NCI-H2196 treated with DMSO at 0.1 percent for 48 hours (cell line): ENCODE data around the gene CCDC50.

ENCODE experiments used
- DNase-seq: peaks from one replicate; lab custom pipeline; 2025; ENCODE audit not compliant: unreplicated experiment; lab: John Stamatoyannopoulos, UW

The CCDC50 gene, protein sequence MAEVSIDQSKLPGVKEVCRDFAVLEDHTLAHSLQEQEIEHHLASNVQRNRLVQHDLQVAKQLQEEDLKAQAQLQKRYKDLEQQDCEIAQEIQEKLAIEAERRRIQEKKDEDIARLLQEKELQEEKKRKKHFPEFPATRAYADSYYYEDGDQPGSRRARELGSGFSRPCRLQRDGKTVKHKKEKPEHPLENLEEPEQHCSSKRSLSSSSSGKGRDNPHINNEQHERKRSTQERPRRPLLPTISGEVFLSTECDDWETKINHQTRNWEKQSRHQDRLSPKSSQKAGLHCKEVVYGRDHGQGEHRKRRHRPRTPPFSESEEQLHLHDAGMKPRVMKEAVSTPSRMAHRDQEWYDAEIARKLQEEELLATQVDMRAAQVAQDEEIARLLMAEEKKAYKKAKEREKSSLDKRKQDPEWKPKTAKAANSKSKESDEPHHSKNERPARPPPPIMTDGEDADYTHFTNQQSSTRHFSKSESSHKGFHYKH

GRCh38 chr3:191328962-191329653, at the start of gene CCDC50:
CCDC50 (plus strand) TSS chr3:191329394; CDS start chr3:191329675, 281 bp downstream.
- peak; percentile 90 for DNase-seq

GRCh38 chr3:191280111-191280510, 49.1 kb upstream of the CCDC50 start:
- DNase-seq: no peak

- no peak for DNase-seq
Measured at GRCh38 chr3:191280882-191281281, 48.3 kb upstream of the CCDC50 start.

DNA sequence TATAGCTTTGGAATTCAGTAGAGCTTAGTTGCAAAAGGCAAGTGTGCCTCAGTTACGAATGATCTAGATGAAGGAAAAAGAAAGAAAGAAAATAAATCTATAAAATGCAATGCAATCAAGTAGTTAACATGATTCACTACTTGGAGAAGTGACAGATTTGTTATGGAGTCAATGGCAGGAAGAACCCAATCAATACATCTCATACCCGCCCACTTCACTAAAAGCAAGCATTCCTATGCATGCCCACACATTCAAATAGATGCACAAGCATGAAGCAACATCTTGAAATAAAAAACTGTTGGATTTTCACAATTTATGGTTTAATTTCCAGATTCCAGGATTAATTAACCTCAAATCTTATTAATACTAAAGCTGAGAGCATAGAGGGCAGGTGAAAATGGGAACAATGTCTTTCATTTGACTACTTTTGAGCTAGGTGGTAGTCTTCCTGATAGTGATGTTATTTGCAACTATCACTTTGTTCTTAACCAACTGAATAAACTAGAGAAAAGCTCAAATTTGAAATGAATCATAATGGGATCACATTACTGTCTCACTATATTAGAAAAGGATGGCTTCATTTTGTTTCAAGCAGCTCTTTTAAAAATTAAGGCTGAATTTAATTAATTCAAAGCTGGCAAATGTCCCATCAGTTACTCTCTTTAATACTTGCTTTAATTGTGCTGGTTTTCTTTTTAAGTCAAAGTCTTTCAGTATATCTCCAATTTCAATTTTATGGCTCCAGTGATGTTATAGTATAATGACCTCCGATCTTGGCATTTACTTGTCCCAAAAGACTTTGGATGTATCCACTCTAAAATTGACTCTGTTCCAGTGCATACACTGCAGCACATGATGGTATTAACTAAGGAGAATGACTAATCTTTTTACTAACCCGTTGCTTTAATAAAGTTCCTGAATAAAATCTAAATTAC, 46.7 kb upstream of the CCDC50 start:
- no peak for DNase-seq

DNA sequence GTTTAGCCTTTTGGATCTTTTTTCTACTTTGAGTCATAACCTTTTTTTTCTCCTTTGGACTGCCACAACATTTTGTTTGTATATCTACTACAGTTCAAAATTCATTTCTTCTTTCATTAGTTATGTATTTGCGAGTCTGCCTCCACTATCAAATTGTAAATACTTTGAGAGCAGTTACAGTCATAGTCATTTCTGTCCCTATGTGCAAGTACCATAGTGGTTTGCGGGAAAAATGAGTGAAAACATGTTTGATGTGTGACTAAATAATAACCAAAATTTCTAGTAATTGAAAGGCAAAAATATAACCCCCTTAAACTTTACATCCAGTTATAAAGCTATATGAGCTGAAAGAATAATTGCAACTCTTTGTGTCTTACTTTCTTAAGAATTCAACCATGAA, 45.8 kb upstream of the CCDC50 start:
- DNase-seq: no peak

GRCh38 chr3:191290311-191291025, 38.7 kb upstream of the CCDC50 start:
- no peak for DNase-seq

DNA sequence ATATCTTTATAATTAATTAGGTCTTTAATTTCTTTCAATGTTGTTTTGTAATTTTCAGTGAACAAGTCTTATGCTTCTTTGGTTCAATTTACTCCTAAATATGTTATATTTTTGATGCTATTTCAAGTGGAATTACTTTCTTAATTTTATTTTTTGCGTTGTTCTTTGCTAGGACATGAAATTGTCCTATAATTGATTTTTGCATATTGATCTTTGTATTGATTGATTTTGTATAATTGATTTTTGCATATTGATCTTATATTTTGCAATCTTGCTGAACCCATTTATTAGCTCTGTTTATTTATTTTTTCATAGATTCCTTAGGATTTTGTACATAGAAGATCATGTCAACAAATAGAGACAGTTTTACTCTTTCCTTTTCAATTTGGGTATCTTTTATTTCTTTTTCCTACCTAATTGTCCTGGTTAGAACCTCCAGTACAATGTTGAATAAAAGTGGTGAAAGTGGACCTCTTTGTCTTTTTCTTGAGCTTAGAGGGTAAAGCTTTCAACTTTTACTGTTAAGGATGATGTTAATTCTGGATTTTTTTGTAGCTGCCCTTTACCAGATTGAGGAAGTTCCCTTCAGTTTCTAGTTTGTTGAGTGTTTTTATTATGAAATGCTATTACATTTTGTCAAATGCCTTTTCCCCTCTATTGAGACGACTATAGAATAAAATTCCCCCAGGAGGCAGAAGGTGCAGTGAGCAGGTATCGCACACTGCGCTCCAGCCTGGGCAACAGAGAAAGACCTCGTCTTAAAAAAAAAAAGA, 36.8 kb upstream of the CCDC50 start:
- no peak for DNase-seq

DNA sequence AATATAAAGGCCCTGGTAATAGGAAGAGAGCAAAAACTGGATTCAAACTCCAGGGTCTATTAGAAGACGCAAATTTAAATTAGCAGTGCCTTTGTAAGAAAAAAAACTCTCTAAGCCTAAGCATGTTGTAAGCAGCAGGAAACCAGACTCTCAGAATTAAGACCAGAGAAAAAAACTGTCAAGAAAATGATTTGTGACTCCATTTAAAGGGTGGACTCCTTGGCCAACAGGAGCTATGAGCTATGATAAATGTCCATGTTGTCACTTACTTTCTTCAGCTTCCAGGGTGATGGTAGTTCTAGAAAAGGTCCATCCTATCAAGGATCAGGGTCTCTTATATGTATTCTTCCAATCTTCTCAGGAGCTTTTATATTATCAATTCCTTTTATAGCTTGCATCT, 34.9 kb upstream of the CCDC50 start:
- no peak for DNase-seq

GRCh38 chr3:191296041-191296541, 33.1 kb upstream of the CCDC50 start:
- DNase-seq: no peak

DNA sequence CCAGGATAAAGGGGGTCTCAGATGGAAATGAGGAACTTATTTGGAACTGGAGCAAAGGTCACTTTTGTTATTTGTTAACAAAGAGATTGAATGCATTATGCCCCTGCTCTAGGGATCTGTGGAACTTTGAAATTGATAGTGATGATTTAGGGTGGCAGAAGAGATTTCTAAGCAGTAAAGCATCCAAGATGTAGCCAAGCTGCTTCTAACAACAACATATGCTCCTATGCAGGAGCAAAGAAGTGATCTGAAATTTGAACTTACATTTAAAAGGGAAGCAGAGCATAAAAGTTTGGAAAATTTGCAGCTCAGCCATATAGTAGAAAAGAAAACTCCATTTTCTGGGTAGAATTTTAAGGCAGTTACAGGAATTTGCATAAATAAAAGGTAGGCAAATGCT, 30.3 kb upstream of the CCDC50 start:
- DNase-seq: no peak

- DNase-seq: no peak
Measured at GRCh38 chr3:191300422-191300821, 28.8 kb upstream of the CCDC50 start.

DNA sequence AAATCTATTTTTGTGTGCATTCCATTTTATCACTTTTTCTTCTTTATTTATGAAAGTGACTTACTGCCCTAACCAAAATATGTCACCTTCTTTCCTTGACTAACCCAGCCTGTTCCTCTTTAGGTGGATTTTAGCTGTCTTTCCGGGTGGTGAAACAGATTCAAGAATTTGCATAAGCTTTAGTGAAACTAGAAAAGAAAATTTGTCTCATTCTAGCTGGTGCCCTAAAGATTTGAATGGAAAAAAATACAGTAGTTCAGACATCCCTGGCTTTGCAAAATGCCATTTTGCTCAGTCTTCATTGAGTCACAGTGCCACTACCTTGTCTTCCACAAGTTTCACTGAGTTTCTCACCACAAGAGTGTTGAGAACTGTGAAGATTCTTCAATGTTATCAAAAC, 28.2 kb upstream of the CCDC50 start:
- no peak for DNase-seq

- no peak for DNase-seq
Measured at GRCh38 chr3:191301782-191302411, 27.3 kb upstream of the CCDC50 start.

GRCh38 chr3:191302451-191302850, 26.7 kb upstream of the CCDC50 start:
- DNase-seq: no peak

- no peak for DNase-seq
Measured at GRCh38 chr3:191303596-191303995, 25.6 kb upstream of the CCDC50 start.

DNA sequence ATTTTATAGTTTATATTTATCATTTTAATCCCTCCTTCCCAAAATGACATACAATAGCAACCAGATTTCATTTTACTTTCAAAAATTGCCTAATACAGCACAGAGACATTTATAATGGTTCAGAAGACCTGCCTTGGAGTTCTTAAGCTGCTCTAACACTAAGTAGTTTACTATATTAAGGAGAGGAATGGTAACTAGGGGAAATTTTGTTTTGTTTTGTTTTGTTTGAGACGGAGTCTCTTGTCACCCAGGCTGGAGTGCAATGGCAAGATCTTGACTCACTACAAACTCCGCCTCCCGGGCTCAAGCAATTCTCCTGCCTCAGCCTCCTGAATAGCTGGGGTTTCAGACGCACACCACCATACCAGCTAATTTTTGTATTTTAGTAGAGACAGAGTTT, 22.8 kb upstream of the CCDC50 start:
- no peak for DNase-seq

- no peak for DNase-seq
Measured at GRCh38 chr3:191307341-191307740, 21.9 kb upstream of the CCDC50 start.

DNA sequence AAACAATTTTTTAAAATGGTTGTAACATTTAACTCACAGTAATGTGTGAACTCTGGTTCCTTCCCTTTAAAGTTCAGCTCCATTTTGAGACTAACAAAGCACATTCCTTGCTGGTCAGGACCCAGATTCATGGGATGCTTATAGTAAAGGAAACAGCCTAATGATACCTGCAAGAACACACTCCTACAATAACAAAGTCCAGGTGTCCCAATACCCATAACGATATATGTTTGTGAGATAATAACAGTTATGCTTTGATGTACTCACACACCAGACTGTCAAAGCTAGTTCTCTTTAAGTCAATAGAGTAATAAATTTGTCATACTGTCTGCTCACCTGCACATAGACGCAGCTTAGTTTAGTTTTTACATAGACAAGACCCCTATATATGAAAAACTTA, 15.9 kb upstream of the CCDC50 start:
- DNase-seq: no peak

DNA sequence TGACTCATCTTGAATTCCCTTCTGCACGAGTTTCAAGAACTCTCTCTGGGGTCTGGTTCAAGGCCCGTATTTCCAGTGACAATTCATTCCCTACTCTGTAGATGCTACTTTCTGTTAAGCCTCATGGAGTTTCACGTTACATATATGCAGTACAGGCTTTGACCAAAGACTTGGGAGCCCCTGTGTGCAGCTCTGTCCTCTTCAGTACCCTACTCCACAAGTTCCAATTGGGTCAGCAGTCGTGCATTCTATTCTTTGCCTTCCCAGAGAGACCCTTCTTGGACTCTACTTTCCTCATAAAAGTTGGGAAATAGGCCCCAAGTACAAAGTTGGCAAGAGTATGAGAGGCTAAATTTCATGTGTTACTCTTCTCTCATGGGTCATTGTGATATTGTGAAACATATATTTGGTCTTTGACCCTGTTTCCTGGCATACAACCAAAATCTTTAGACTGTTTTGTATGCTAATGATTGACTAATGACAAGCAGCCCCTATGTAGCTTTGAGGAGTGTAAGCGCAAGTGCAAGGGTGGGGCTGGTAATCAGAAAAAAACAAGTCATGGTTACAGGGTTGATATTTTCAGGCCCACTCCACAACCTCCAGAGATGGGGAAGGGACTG, 15.0 kb upstream of the CCDC50 start:
- DNase-seq: no peak
